K562 (cell line): Measurements from ENCODE around the gene SV2A. TPM values are rescaled to one million over a fixed set of nuclear protein-coding genes. Genes with fewer than 3 reads are reported as not detected.

Source experiments
- ATF3 ChIP-seq, 2 experiments: fragments of 450-650 bp in 1 of 2; sonication (generic) in 1 of 2; formaldehyde crosslinking in 1 of 2; IDR thresholded peaks in 1 of 2; conservative IDR thresholded peaks in 1 of 2; 2 replicates each; pipeline versions ENCODE4 v1.6.1 to v1.8.1; 2016 to 2023; ENCODE audit warnings: mild to moderate bottlenecking in 2 of 2, moderate library complexity in 2 of 2, inconsistent platforms in 1 of 2, missing genetic modification reagents in 1 of 2
- CTCFL ChIP-seq: IDR thresholded peaks from 2 replicates; pipeline ENCODE4 v1.6.1; 2011; ENCODE audit warnings: borderline replicate concordance, low read depth, mild to moderate bottlenecking, moderate library complexity, low read length; ENCODE audit not compliant: insufficient read depth, poor library complexity, severe bottlenecking
- ELF2 ChIP-seq: fragments of 250-450 bp; sonication (Bioruptor Pico); IDR thresholded peaks from 2 replicates; pipeline ENCODE4 v1.5.0; 2021; ENCODE audit warnings: mild to moderate bottlenecking
- JUN ChIP-seq, 2 experiments: sonication (generic) in 1 of 2; formaldehyde crosslinking in 1 of 2; IDR thresholded peaks; 2 replicates each; pipeline versions ENCODE4 v1.6.1 to v1.8.0; 2012 to 2022; ENCODE audit warnings: borderline replicate concordance in 2 of 2, mild to moderate bottlenecking in 2 of 2, improper control_type of control experiment in 1 of 2, low read depth in 1 of 2, low read length in 1 of 2, missing genetic modification reagents in 1 of 2
- MBD1 ChIP-seq: fragments of 250-450 bp; sonication (Bioruptor Pico); IDR thresholded peaks from 2 replicates; pipeline ENCODE4 v1.8.0; 2022; ENCODE audit warnings: inconsistent platforms
- MXD1 ChIP-seq: fragments of 250-450 bp; sonication (Bioruptor Pico); IDR thresholded peaks from 2 replicates; pipeline ENCODE4 v1.8.0; 2021; ENCODE audit warnings: borderline replicate concordance, mild to moderate bottlenecking, moderate library complexity; ENCODE audit not compliant: poor library complexity, severe bottlenecking
- NR2F6 ChIP-seq: fragments of 450-650 bp; formaldehyde crosslinking; IDR thresholded peaks from 2 replicates; pipeline ENCODE4 v1.4.0; 2020; ENCODE audit warnings: mild to moderate bottlenecking
- PURB ChIP-seq: sonication (generic); formaldehyde crosslinking; IDR thresholded peaks from 2 replicates; pipeline ENCODE4 v1.9.0; 2021; ENCODE audit warnings: low read depth, mild to moderate bottlenecking, missing genetic modification reagents
- RBM34 ChIP-seq: fragments of 200-400 bp; formaldehyde crosslinking; IDR thresholded peaks from 2 replicates; pipeline ENCODE4 v1.6.1; 2018; ENCODE audit warnings: low read length, borderline replicate concordance; ENCODE audit not compliant: insufficient read depth
- SAP30 ChIP-seq: fragments of 200-600 bp; sonication (generic); IDR thresholded peaks from 2 replicates; pipeline ENCODE4 v1.6.1; 2012; ENCODE audit warnings: borderline replicate concordance, low read depth, mild to moderate bottlenecking, moderate library complexity, low read length, control low read depth, inconsistent platforms; ENCODE audit not compliant: insufficient read depth, poor library complexity, severe bottlenecking
- SIN3B ChIP-seq: fragments of 450-650 bp; IDR thresholded peaks from 2 replicates; pipeline ENCODE4 v1.6.1; 2017; ENCODE audit warnings: low read depth, mild to moderate bottlenecking, moderate library complexity
- SRF ChIP-seq, 2 experiments: fragments of 250-450, 450-650 bp in 1 of 2; sonication (Bioruptor Pico) in 1 of 2; sonication (generic) in 1 of 2; formaldehyde crosslinking; IDR thresholded peaks; 2 replicates each; pipeline versions ENCODE4 v1.5.0 to v1.5.1; 2020 to 2022; ENCODE audit warnings: mild to moderate bottlenecking in 1 of 2, missing genetic modification reagents in 1 of 2
- TAF7 ChIP-seq: fragments of 450-650 bp; IDR thresholded peaks from 2 replicates; pipeline ENCODE4 v1.6.1; 2016; ENCODE audit warnings: missing genetic modification characterization, missing compliant biosample characterization
- ZNF584 ChIP-seq: fragments of 200-800 bp; sonication (Bioruptor generic); IDR thresholded peaks from 2 replicates; pipeline ENCODE4 v1.6.1; 2016; ENCODE audit warnings: low read depth, mild to moderate bottlenecking, missing genetic modification characterization, missing compliant biosample characterization
- ZNF668 ChIP-seq: fragments of 250-450 bp; sonication (Bioruptor Pico); IDR thresholded peaks from 2 replicates; pipeline ENCODE4 v1.8.0; 2022; ENCODE audit warnings: mild to moderate bottlenecking, inconsistent platforms
- polyA plus RNA-seq, 8 experiments: library from polyadenylated mRNA; depleted of rRNA in 4 of 8; stranded (reverse) in 5 of 8; unstranded in 3 of 8; fragments of >200 nt; fragmentation: Nextera tagmentation in 2 of 8; fragmentation: Illumina TruSeq in 1 of 8; extraction: Ambion mirVana in 2 of 8; extraction: Trizol in 1 of 8; gene quantifications; 2 replicates each; pipeline versions ENCODE4 v1.2.1 to v1.2.3, GENCODE V29; 2011 to 2014; ENCODE audit warnings: inconsistent platforms in 1 of 8, missing spikeins in 1 of 8
- total RNA-seq, 7 experiments: library from RNA; depleted of rRNA in 6 of 7; stranded (reverse); fragments of >200 nt in 6 of 7; fragmentation: Illumina TruSeq in 2 of 7; extraction: Trizol in 2 of 7; gene quantifications; 2 replicates each; pipeline versions ENCODE4 v1.2.1 to v1.2.3, GENCODE V29; 2011 to 2021; ENCODE audit warnings: low replicate concordance in 1 of 7
- TF ChIP-seq, protein P1 (sequence below): sonication (generic); formaldehyde crosslinking; IDR thresholded peaks from 2 replicates; pipeline ENCODE4 v1.8.0; 2022; ENCODE audit warnings: mild to moderate bottlenecking, missing genetic modification reagents, borderline replicate concordance

Gene SV2A
- total and polyA plus RNA-seq, 9 of the 15 experiments (the other 6 are each of a cell fraction or from before 2014, with no cell fraction given) = 0.07 to 0.22 (median 0.11) TPM; not detected in 1

GRCh38 chr1:149886396-149887195 lies 31.0 kb downstream of the SV2A start (continued):
- TF ChIP-seq JUN (IDR thresholded peaks at IDR 0.05; ENCODE audit: borderline replicate concordance, low read depth, low read length) (peak; percentile 23; the same call in 1 of the 2 replicates), JUN (CRISPR knock-in tag; IDR thresholded peaks at IDR 0.05; ENCODE audit: borderline replicate concordance) (no peak), CTCFL (no peak), MXD1 (CRISPR knock-in tag) (no peak), TAF7 (tag) (peak; percentile 88), SIN3B (peak; percentile 55; the same call in 1 of the 2 replicates), SAP30 (no peak), MBD1 (CRISPR knock-in tag) (no peak), PURB (CRISPR knock-in tag) (no peak), ATF3 (IDR thresholded peaks at IDR 0.05) (no peak), ATF3 (CRISPR knock-in tag; conservative IDR thresholded peaks at IDR 0.05) (peak; percentile 82; the same call in 1 of the 2 replicates), RBM34 (no peak), NR2F6 (CRISPR knock-in tag) (no peak; the same call in 1 of the 2 replicates), SRF (CRISPR knock-in tag; IDR thresholded peaks at IDR 0.05) (peak in 1 of 2 experiments; percentile 82; a peak in 2 of 4 replicates), ZNF668 (CRISPR knock-in tag) (no peak), ZNF584 (CRISPR knock-in tag) (no peak), ELF2 (CRISPR knock-in tag) (peak; percentile 50)
- TF ChIP-seq, protein P1, sequence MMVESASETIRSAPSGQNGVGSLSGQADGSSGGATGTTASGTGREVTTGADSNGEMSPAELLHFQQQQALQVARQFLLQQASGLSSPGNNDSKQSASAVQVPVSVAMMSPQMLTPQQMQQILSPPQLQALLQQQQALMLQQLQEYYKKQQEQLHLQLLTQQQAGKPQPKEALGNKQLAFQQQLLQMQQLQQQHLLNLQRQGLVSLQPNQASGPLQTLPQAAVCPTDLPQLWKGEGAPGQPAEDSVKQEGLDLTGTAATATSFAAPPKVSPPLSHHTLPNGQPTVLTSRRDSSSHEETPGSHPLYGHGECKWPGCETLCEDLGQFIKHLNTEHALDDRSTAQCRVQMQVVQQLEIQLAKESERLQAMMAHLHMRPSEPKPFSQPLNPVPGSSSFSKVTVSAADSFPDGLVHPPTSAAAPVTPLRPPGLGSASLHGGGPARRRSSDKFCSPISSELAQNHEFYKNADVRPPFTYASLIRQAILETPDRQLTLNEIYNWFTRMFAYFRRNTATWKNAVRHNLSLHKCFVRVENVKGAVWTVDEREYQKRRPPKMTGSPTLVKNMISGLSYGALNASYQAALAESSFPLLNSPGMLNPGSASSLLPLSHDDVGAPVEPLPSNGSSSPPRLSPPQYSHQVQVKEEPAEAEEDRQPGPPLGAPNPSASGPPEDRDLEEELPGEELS (CRISPR knock-in tag) = peak; percentile 80; the same call in 1 of the 2 replicates
